Fibroblast of skin of abdomen (primary cell): ENCODE measurements around the gene SLC7A10.
"Not testable (repeated sequence)": the region's sequence is repeated elsewhere in the genome, so short reads cannot be mapped to it uniquely, and the experiment has no call there.

Source experiments
- DNase-seq: peaks from one replicate; pipeline ENCODE4 v3.0.0-alpha.2; 2013

The SLC7A10 gene

GRCh38 chr19:33215438-33216197, 10.0 kb downstream of the SLC7A10 start:
- no peak for DNase-seq

- DNase-seq = no peak
These were observed 11.1 kb downstream of the SLC7A10 start for GRCh38 chr19:33214596-33214995.

DNA sequence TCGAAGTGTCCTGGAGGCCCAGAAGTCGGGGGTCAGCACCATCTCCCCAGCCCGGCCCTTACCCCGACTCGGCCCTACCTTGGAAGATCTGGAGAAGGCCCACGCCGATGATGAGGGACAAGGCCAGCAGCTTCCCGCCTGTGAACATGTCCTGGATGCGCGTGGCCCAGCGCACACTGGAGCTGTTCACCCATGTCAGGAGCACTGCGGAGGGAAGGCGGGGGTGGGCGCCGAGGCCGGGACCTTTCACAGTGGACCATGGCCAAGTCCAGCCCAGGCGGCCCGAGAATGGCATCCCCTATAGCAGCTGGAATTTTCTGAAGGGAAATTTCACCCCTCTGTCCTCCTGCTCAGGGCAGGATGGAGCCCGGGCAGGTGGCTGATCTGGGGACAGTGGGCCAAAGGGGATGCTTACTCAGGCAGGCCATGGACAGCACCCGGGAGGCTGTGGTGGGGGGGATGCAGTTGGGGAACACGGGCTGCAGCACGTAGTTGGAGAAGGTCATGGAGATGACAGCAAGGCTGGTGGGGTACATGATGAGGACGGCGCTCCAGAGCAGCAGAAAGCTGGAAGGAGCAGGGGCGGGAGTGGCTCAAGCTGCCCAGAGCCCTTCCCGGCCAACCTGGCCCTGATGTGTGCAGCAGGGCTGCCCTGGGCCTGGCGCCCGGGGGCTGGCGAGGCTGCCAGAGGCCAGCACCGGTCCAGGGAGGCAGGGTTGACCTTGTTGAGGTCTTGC, 13.0 kb downstream of the SLC7A10 start:
- DNase-seq = no peak

DNA sequence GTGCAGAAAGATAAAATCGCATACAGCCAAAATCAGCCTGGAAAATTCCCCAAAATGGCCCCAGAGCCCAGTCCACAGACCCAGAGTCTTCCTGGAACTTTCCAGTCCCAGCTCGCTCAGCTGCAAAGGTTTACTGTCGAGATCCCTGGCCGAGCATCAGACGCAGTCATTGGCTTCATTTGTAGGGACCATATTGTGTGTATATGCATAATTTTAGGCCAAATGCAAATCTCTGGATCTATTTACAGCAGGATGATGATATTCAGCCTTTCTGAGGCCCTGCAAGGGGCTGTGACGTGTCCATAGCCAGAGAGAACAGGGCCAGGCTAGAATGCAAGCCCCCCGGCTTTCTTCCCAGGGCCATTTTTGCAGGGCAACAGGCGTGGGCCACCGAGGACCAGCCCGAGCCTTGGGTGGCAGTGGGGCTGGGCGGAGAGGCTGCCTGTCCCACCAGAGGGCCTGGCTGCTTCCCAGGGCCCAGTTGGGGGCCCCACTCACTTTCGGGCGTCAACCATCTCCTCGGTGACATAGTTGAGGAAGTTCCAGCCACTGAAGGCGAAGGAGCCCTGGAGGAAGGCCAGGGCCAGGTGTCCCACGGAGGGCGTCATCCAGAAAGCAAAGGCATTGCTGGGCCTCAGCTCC, 13.7 kb downstream of the SLC7A10 start:
- no peak for DNase-seq

DNA sequence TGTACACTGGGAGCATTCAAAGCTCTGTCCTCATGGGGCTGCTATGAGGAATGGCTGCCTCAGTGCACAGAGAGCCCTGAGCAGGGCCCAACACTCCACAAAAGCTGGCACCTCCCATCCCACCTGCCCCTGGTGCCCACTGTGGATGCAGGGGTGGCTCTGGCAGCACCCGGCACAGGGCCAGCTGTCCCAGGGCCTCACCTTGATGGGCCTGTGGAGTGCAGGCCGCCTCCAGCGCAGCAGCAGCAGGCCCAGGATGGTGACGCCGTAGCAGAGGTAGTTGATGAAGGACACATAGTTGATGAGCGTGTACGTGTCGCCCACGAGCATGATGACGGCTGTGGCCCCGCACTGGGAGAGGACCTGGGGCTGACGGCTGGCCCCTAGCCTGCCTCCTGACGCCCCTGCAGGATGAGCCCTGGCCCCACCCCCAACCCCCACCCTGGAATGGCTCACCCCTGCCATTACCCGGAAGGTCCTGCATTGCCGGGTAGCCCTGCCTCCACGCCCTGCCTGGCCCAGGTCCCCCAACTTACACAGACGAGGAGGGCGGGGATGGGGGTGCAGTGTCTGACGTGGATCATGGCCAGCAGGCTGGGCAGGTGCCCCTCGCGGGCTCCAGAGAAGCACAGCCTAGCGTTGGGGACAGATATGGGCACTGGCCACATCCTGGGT, 15.2 kb downstream of the SLC7A10 start:
- no peak for DNase-seq

DNA sequence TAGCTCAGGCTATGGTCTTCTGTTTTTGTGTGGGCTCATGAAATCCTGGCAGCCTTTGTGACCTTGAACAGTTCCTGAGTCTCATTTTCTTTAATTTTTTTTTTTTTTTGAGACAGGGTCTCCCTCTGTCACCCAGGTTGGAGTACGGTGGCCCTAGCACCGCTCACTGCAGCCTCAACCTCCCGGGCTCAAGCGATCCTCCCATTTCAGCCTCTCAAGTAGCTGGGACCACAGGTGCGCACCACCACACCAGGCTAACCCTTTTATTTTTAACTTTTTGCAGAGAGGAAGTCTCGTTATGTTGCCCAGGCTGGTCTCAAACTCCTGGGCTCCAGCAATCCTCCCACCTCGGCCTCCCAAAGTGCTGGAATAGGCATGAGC, 15.8 kb downstream of the SLC7A10 start:
- DNase-seq = not testable (repeated sequence)

- DNase-seq = no peak
These were observed 16.5 kb downstream of the SLC7A10 start for GRCh38 chr19:33208904-33209849.

GRCh38 chr19:33208371-33208895, 17.2 kb downstream of the SLC7A10 start:
- no peak for DNase-seq

DNA sequence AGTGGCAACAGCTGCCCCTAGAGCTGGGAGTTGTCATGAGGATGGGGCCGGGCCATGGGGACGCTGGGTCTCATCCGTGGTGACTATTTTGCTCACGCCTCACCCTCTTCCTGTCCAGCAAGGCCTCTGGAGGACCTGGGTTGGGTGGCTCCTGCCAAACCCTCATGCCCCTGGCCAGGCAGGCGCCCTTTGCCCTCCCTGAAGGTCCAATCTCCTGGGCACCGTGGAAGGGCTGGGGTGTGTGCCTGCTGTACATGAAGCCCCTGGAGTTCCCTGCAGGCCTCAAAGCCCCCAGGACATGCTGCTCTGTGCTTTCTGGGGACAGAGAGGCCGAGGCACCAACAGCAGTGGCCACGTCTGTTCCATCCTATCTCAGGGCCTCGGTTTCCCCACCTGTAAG, 17.7 kb downstream of the SLC7A10 start:
- no peak for DNase-seq

DNA sequence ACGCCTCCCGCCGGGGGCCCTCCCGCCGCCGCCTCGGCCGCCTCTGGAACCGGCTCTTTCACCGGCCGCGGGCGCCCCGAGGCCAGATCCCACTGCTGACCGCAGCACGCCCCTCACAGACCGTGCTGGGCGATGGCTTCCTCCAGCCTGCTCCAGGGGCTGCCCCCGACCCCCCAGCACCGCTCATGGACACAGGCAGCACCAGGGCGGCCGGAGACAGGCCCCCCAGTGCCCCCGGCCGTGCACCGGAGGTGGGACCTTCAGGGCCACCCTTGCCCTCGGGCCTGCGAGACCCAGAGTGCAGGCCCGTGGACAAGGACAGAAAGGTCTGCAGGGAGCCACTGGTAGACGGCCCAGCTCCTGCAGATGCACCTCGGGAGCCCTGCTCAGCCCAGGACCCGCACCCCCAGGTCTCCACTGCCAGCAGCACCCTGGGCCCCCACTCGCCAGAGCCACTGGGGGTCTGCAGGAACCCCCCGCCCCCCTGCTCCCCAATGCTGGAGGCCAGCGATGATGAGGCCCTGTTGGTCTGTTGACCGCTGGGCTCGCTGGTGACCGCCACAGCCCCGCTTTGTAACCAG, 18.5 kb downstream of the SLC7A10 start:
- no peak for DNase-seq

DNA sequence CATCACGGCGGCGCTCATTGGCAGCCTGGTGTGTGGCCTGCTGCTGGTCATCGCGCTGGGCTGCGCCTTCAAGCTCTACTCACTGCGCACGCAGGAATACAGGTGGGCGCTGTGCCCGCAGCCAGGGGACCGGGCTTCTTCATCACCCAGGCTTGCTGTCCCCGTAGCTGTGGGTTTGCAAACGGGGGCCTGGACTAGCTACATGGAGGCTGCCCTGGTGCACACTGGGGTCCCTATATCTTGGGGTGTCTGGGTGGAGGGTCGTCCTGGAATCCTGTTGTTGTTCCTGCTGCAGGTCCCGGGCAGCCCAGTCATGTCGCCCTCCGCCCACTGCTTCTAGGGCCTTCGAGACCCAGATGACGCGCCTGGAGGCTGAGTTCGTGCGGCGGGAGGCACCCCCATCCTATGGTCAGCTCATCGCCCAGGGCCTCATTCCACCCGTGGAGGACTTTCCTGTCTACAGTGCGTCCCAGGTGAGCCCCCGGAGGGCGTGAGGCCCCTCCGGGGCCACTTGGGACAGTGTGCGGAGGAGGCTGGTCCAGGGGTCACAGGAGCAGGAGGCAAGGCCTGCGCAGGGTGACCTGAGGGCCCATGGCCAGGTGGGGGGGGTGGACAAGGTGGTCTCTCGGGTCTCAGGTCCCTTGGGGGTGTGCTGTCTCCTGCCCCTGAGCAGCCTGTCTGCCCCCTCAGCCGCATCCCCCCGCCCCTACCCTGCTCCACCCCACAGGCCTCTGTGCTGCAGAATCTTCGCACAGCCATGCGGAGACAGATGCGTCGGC, 19.2 kb downstream of the SLC7A10 start:
- no peak for DNase-seq

GRCh38 chr19:33205531-33206260, 20.0 kb downstream of the SLC7A10 start:
- DNase-seq = no peak

DNA sequence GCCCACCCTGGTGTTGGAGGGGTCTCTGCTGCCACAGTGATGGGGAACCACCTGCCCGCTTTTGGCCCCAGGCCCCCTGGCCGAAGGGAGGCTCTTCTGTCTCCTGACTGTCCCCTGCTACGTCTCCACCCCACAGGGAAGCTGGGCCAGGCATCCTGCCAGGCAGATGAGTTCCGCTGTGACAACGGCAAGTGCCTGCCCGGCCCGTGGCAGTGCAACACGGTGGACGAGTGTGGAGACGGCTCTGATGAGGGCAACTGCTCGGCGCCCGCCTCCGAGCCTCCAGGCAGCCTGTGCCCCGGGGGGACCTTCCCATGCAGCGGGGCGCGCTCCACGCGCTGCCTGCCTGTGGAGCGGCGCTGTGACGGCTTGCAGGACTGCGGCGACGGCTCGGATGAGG, 20.5 kb downstream of the SLC7A10 start:
- no peak for DNase-seq

- DNase-seq = no peak
These were observed 21.3 kb downstream of the SLC7A10 start for GRCh38 chr19:33204136-33204973.

GRCh38 chr19:33203529-33203928, 22.1 kb downstream of the SLC7A10 start:
- no peak for DNase-seq

DNA sequence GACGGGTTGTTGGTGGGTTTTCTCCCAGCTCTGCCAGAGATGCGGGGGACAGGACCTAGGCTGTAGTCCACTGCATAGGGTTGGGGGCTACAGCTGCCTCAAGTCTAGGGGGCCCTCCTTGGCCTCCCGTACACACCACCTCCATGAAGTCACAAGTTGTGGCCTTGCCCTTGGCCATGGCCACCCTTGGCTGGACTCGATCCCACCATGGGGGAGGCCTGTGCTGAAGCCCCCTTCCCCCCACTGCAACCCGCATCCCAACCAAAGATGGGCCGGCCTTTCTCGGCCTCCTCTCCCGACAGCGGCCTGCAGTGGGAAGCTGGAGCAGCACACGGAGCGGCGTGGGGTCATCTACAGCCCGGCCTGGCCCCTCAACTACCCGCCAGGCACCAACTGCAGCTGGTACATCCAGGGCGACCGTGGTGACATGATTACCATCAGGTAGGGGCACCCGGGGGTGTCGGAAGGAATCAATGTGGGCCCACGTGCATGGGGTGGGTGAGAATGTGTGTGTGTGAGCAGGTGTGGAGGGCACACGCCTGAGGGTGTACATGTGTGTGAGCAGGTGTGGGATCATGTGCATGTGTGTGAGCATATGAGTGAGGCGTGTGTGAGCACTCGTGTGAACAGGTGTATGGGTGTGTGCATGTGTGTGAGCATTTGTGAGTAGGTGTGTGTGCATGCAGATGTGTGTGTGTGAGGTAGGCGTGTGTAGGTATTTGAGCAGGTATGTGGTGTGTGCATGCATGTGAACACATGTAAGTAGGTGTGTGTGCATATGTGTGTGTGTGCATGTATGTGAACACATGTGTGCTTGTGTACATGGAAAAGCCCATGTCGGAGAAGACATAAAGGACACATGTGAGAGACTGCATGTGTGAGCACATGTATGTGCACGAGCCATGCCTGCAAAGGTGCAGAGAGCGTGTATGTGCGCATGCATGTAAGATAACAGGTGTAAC, 22.8 kb downstream of the SLC7A10 start:
- DNase-seq = no peak

GRCh38 chr19:33201886-33202545, 23.6 kb downstream of the SLC7A10 start:
- no peak for DNase-seq
